ENCODE data around the gene TIMM29.

TIMM29 gene

GRCh38 chr19:10976131-10976892 is 47.7 kb downstream of the TIMM29 start:
- Histone ChIP-seq H3K9me3 (ENCODE audit: control insufficient read depth in 1 of 2, low read length in 2 of 2) (no peaks in the 10 kb centered on the region), H3K4me3 (ENCODE audit: low read depth in 1 of 2, low read length in 2 of 2) (peak overlapping the region in 1 of 2 donors; percentile 15), H3K4me1 (ENCODE audit: control insufficient read depth in 1 of 2, insufficient read depth in 2 of 2, low read length in 2 of 2) (peaks cover 5 to 20% of the 10 kb centered on the region in 2 donors), H3K27ac (ENCODE audit: low read length) (peak overlapping the region; percentile 41), H3K36me3 (ENCODE audit: control insufficient read depth in 1 of 2, insufficient read depth in 2 of 2, low read length in 2 of 2) (peaks cover 0 to 3% of the 10 kb centered on the region in 2 donors), H3K27me3 (ENCODE audit: low read depth, low read length) (no peaks in the 10 kb centered on the region)

DNA sequence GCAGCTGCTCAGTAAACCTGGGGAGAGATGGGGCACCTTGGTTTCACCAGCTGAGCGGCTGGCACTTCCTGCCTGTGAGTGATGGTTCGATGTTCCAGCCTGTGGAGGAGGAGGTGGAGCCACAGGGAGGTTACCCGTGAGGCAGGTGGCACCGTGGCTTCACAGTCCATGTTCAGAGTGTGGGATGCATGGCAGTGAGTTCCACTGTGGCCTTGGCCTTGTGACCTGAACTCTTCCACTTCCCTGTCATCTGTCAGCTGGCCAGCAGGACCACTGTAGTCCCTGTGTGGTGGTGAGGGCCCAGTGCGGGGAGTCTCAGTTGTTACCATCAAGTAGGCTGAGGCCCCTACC is 49.1 kb downstream of the TIMM29 start:
- peaks cover 0 to 4% of the 10 kb centered on the region in 2 donors for H3K36me3 ChIP-seq (ENCODE audit: control insufficient read depth in 1 of 2, insufficient read depth in 2 of 2, low read length in 2 of 2)
- H3K27me3 ChIP-seq (ENCODE audit: low read depth, low read length): no peaks in the 10 kb centered on the region
- no peak overlapping the region for H3K27ac ChIP-seq (ENCODE audit: low read length)
- no peak overlapping the region for H3K4me3 ChIP-seq (ENCODE audit: low read depth in 1 of 2, low read length in 2 of 2)
- peaks cover 5 to 24% of the 10 kb centered on the region in 2 donors for H3K4me1 ChIP-seq (ENCODE audit: control insufficient read depth in 1 of 2, insufficient read depth in 2 of 2, low read length in 2 of 2)
- H3K9me3 ChIP-seq (ENCODE audit: control insufficient read depth in 1 of 2, low read length in 2 of 2): no peaks in the 10 kb centered on the region

All from muscle layer of duodenum (tissue), 2 donors.